Tibial nerve (tissue), 4 donors: Measurements from ENCODE around the gene SLC12A8. TPM values are rescaled to one million over a fixed set of nuclear protein-coding genes. Genes with fewer than 3 reads are reported as not detected.

Source experiments
- DNase-seq, 2 donors: peaks; one replicate each; pipeline ENCODE4 v3.0.0-alpha.2; 2019; ENCODE audit warnings: low spot score in 2 of 2
- H3K27ac ChIP-seq, 4 donors: fragments of 200-600 bp; sonication (generic) in 3 of 4; one replicate each; pipeline ENCODE4 v1.5.1; 2017 to 2019; ENCODE audit warnings: mild to moderate bottlenecking in 1 of 4
- H3K27me3 ChIP-seq, 2 donors: fragments of 200-600 bp; sonication (generic) in 1 of 2; one replicate each; pipeline versions ENCODE4 v1.5.1 to v1.6.0; 2017 to 2019
- H3K36me3 ChIP-seq, 3 donors: fragments of 200-600 bp; sonication (generic); one replicate each; pipeline ENCODE4 v1.5.1; 2018 to 2019
- H3K4me1 ChIP-seq, 4 donors: fragments of 200-600 bp; sonication (generic) in 3 of 4; one replicate each; pipeline ENCODE4 v1.5.1; 2017 to 2019
- H3K4me3 ChIP-seq, 4 donors: fragments of 200-600 bp; sonication (generic) in 3 of 4; one replicate each; pipeline ENCODE4 v1.5.1; 2017 to 2019; ENCODE audit warnings: mild to moderate bottlenecking in 1 of 4, moderate library complexity in 1 of 4
- H3K9me3 ChIP-seq, 4 donors: fragments of 200-600 bp; sonication (generic) in 3 of 4; one replicate each; pipeline ENCODE4 v1.5.1; 2017 to 2019
- EP300 ChIP-seq, 2 donors: sonication (generic); formaldehyde crosslinking; IDR thresholded peaks; one replicate each; pipeline ENCODE4 v1.6.1; 2017; ENCODE audit warnings: antibody characterized with exemption in 2 of 2, mild to moderate bottlenecking in 1 of 2
- POLR2A ChIP-seq, 2 donors: fragments of 450-650 bp; IDR thresholded peaks; one replicate each; pipeline ENCODE4 v1.6.1; 2017; ENCODE audit warnings: antibody characterized with exemption in 2 of 2, mild to moderate bottlenecking in 2 of 2, moderate library complexity in 2 of 2
- WGBS, 2 donors: methylation state at CpG; one replicate each; pipeline ENCODE4 v1.1.5; 2018; 5-methylcytosine and 5-hydroxymethylcytosine counted together
- total RNA-seq, 4 donors: library from RNA; depleted of rRNA; stranded (reverse); fragments of >200 nt; gene quantifications; one replicate each; pipeline ENCODE4 v1.1.0, GENCODE V29; 2016
- TF ChIP-seq, protein P1 (sequence below), 5 experiments: fragments of 200-600 bp in 3 of 5; fragments of 450-650 bp in 2 of 5; sonication (generic) in 3 of 5; IDR thresholded peaks; one replicate each; pipeline ENCODE4 v1.5.1; 2016 to 2019; ENCODE audit warnings: antibody characterized with exemption in 5 of 5, mild to moderate bottlenecking in 3 of 5, moderate library complexity in 2 of 5

The SLC12A8 gene
- total RNA-seq, 4 donors from 2014 or later, result 0.42 to 1.5 (median 0.84) TPM

DNA sequence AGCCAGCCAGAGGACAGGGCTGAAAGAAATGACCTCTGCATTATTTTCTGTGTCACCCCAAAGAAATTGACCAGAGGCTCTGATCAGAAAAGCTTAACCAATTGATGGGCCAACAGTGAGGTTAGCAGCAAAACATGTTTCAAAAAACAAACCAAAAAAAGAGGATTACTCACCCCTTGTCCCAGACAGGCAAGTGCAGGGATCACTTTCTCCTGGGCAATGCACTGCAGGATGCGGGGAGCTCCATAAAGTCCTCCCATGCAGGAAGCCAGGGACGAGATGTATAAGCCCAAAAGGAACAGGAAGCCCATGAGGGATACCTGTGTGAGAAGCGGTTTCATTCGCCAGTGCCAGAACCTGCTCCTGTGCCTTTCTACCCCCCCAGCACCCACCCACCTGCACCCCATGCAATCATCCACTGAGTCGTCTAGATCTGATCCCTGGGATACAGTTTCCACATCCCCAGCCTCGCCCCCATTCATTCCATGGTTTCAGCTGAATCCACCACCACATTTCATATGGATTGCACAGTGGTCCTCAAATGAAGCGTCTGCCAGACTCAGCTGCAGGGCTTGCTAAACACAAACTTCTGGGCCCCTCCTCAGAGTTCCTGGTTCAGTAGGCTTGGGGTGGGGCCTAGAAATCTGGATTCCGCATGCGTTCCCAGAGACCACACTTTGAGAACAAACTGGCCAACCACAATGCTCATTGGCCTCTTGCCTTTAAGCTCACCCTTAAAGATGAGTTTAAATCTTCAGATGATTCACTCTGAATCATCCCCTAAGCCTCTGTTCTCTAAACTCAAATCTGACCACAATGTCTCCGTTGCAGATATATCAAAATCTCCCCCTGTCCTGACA, 102.3 kb downstream of the SLC12A8 start:
- DNase-seq, result no peak
- TF ChIP-seq EP300 (IDR thresholded peaks at IDR 0.05), result no peak
- no peak for TF ChIP-seq POLR2A (IDR thresholded peaks at IDR 0.05)
- TF ChIP-seq, protein P1, sequence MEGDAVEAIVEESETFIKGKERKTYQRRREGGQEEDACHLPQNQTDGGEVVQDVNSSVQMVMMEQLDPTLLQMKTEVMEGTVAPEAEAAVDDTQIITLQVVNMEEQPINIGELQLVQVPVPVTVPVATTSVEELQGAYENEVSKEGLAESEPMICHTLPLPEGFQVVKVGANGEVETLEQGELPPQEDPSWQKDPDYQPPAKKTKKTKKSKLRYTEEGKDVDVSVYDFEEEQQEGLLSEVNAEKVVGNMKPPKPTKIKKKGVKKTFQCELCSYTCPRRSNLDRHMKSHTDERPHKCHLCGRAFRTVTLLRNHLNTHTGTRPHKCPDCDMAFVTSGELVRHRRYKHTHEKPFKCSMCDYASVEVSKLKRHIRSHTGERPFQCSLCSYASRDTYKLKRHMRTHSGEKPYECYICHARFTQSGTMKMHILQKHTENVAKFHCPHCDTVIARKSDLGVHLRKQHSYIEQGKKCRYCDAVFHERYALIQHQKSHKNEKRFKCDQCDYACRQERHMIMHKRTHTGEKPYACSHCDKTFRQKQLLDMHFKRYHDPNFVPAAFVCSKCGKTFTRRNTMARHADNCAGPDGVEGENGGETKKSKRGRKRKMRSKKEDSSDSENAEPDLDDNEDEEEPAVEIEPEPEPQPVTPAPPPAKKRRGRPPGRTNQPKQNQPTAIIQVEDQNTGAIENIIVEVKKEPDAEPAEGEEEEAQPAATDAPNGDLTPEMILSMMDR (IDR thresholded peaks at IDR 0.05), result no peak
- H3K27me3 ChIP-seq, result no peaks in the 10 kb centered on the region

DNA sequence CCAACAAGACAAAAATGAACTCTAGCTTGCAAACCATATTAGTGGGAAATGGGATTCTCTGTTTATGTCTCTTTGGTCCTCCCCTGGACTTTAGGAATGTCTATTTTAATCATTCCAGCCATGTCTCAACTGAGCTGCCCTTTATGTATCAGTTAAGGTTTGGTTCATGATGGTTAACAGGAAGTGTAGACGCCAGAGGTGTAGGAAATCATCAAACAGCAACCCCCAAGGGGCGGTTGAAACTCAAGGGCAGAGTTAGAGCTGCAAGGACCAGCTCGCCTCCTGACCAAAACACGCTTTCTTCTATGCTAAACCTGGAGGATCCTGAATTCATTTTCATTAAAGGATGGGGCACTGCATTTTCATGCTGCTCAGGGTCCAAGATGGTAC, 103.0 kb downstream of the SLC12A8 start:
- Histone ChIP-seq H3K9me3 (no peaks in the 10 kb centered on the region), H3K27ac (no peak overlapping the region), H3K27me3 (no peaks in the 10 kb centered on the region), H3K4me3 (no peak overlapping the region), H3K4me1 (peaks cover 0 to 5% (median 0%) of the 10 kb centered on the region in 4 donors), H3K36me3 (no peaks in the 10 kb centered on the region)
- WGBS, 2 donors, result 89 to 94% methylated on average over 4 of the region's 4 CpGs
- no peak for TF ChIP-seq EP300 (IDR thresholded peaks at IDR 0.05)
- no peak for TF ChIP-seq POLR2A (IDR thresholded peaks at IDR 0.05)
- TF ChIP-seq, protein P1 (IDR thresholded peaks at IDR 0.05), result no peak
- DNase-seq, result no peak

More for the DNA sequence above, 102.3 kb downstream of the SLC12A8 start:
- Histone ChIP-seq H3K36me3 (no peaks in the 10 kb centered on the region), H3K9me3 (no peaks in the 10 kb centered on the region), H3K27ac (no peak overlapping the region), H3K4me3 (no peak overlapping the region), H3K4me1 (peaks cover 0 to 7% (median 0%) of the 10 kb centered on the region in 4 donors)
- 83 to 85% methylated on average over 10 of the region's 10 CpGs for WGBS, 2 donors

DNA sequence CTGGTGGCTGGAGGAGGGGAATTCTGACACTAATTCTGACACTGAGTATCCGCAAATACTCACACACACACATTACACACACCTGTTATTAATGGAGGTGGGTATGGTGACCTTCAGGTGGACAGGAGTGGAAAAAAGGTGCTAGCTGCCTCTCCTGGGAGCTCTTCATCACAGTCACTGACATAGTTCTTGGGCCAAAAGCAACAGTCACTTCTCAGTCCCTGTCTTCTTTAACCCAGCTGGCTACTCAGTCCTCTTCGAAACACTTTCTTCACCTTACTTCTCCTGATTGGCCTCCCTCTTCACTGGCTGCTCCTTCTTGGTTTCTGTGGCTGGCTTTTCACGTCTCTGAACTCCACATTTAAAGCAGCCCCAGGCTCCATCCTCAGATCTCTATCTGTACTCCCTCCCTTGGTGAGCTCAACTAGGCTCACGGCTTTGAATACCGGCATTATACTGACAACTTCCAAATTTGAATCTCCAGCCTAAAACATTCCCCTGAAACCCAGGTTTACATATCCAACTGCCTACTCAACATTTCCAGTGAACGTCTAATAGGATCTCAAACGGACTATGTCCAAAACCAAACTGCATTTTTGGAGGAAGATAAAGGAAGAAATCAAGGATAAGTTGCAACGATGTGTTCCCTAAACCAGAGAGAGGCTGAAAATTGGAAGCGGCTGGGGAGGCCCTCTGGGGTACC, 103.6 kb downstream of the SLC12A8 start:
- TF ChIP-seq POLR2A (IDR thresholded peaks at IDR 0.05) (no peak), EP300 (IDR thresholded peaks at IDR 0.05) (no peak)
- TF ChIP-seq, protein P1 (IDR thresholded peaks at IDR 0.05), result no peak
- Histone ChIP-seq H3K27ac (no peak overlapping the region), H3K27me3 (no peaks in the 10 kb centered on the region), H3K4me1 (peaks cover 0 to 5% (median 0%) of the 10 kb centered on the region in 4 donors), H3K9me3 (no peaks in the 10 kb centered on the region), H3K36me3 (no peaks in the 10 kb centered on the region), H3K4me3 (no peak overlapping the region)
- 88 to 90% methylated on average over 9 of the region's 9 CpGs for WGBS, 2 donors
- no peak for DNase-seq

DNA sequence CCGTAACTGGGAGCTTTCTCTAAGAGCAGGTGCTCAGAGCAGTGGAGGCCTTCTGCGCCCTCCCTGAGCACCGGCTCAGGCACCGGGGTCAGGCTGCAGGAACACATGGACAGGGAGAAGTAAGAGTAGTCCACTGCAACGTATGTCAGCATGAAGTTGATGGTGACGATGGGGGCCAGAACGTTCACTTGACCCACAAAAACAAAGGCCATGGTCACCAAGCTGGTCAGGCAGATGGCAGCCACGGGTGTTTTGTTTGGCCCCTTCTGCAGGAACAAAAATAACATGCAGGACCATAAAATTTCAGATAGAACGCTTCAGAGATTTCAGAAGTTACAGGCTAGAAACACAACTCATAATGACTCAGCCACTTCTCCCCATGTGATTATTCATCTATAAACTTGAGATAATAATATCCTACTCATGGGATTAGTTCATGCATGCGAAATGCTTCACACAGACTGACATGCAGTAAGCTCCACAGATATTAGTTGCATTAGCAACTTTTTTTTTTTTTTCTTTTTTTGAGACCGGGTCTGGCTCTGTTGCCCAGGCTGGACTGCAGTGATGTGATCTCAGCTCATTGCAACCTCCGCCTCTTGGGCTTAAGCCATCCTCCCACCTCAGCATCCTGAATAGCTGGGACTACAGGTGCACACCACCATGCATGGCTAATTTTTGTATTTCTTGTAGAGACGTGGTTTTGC, 104.5 kb downstream of the SLC12A8 start:
- DNase-seq, result no peak
- Histone ChIP-seq H3K36me3 (no peaks in the 10 kb centered on the region), H3K4me3 (no peak overlapping the region), H3K27ac (no peak overlapping the region), H3K4me1 (peaks cover 0 to 5% (median 0%) of the 10 kb centered on the region in 4 donors), H3K9me3 (no peaks in the 10 kb centered on the region), H3K27me3 (no peaks in the 10 kb centered on the region)
- 67 to 78% methylated on average over 13 of the region's 13 CpGs for WGBS, 2 donors
- TF ChIP-seq POLR2A (IDR thresholded peaks at IDR 0.05), result no peak
- no peak for TF ChIP-seq EP300 (IDR thresholded peaks at IDR 0.05)
- TF ChIP-seq, protein P1 (IDR thresholded peaks at IDR 0.05), result no peak
